ENCODE data around the gene LIX1L. TPM values are rescaled to one million over a fixed set of nuclear protein-coding genes. Genes with fewer than 3 reads are reported as not detected.

Gene LIX1L
- total and polyA plus RNA-seq, 2 of the 13 experiments (the other 11 are each of a cell fraction or from before 2014, with no cell fraction given) = 8.1 to 24.9 TPM

DNA sequence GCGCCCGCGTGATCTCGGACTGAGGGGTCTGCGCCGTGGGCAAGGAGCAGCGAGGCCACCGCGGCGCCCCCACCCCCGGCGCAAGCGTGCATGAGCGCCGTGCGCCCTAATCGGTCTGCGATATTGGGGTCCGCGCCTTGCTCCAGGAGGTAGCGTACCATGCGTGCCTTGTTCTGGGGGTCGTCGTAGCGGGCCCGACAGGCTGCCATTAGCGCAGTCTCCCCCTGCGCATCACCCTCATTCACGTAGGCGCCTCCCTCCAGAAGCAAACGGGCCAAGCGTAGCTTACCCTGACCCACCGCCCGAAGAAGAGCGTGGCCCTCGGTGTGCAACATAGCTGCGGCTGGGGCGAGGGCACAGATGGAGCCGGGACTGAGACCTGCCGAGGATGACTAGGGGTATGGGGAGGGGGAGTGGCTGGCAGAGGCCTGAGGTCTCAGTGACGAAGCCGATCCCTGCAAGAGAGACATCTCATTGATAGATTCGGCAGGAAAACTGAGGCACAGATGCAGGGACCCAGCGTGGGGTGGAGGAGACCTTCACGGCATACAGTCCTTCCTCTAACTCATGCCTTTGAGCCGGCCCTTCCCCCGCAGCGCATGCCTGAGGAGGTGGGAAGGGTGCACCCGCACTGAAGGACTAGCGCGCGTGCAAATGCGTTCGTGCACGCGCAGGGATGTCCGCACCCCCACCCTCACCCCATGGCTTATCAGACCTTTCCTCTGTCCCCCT is 3.8 kb upstream of the LIX1L start (continued):
- no peak for TF ChIP-seq ZNF660 (CRISPR knock-in tag; IDR thresholded peaks at IDR 0.05; ENCODE audit: borderline replicate concordance, low read depth)
- TF ChIP-seq ZNF136 (CRISPR knock-in tag; IDR thresholded peaks at IDR 0.05; ENCODE audit: low read depth) = no peak
- TF ChIP-seq ZNF704 (CRISPR knock-in tag; IDR thresholded peaks at IDR 0.05; ENCODE audit: borderline replicate concordance) = 0 out of 2 replicates have a peak, but pooled peaks have one; percentile 19
- TF ChIP-seq RELA (CRISPR knock-in tag; IDR thresholded peaks at IDR 0.05) = no peak
- TF ChIP-seq DPF2 (CRISPR knock-in tag; IDR thresholded peaks at IDR 0.05; ENCODE audit: borderline replicate concordance, low read depth) = no peak
- TF ChIP-seq TP53 (CRISPR knock-in tag; conservative IDR thresholded peaks at IDR 0.05) = no peak

GRCh38 chr1:145961109-145961424 is 3.2 kb upstream of the LIX1L start:
- Histone ChIP-seq H2AFZ (ENCODE audit: low read length) (no peak overlapping the region), H3K4me3 (replicated peaks in 1 of 3; ENCODE audit: insufficient read depth in 1 of 3, low read depth in 2 of 3, low read length in 3 of 3) (peak overlapping the region; percentile 60 to 91 (median 68))
- 0 out of 2 replicates have a peak, but pooled peaks have one; percentile 6 for TF ChIP-seq LBX2 (CRISPR knock-in tag; IDR thresholded peaks at IDR 0.05; ENCODE audit: borderline replicate concordance)
- no peak for TF ChIP-seq CSRNP2 (CRISPR knock-in tag; conservative IDR thresholded peaks at IDR 0.05; ENCODE audit: low read depth)
- TF ChIP-seq RARG (CRISPR knock-in tag; IDR thresholded peaks at IDR 0.05; ENCODE audit: low read depth) = peak; percentile 63; the same call in 1 of the 2 replicates
- TF ChIP-seq ZNF512 (CRISPR knock-in tag; IDR thresholded peaks at IDR 0.05) = 0 out of 2 replicates have a peak, but pooled peaks have one; percentile 34
- no peak for TF ChIP-seq BRCA1 (CRISPR knock-in tag; IDR thresholded peaks at IDR 0.05)
- TF ChIP-seq, protein P1, sequence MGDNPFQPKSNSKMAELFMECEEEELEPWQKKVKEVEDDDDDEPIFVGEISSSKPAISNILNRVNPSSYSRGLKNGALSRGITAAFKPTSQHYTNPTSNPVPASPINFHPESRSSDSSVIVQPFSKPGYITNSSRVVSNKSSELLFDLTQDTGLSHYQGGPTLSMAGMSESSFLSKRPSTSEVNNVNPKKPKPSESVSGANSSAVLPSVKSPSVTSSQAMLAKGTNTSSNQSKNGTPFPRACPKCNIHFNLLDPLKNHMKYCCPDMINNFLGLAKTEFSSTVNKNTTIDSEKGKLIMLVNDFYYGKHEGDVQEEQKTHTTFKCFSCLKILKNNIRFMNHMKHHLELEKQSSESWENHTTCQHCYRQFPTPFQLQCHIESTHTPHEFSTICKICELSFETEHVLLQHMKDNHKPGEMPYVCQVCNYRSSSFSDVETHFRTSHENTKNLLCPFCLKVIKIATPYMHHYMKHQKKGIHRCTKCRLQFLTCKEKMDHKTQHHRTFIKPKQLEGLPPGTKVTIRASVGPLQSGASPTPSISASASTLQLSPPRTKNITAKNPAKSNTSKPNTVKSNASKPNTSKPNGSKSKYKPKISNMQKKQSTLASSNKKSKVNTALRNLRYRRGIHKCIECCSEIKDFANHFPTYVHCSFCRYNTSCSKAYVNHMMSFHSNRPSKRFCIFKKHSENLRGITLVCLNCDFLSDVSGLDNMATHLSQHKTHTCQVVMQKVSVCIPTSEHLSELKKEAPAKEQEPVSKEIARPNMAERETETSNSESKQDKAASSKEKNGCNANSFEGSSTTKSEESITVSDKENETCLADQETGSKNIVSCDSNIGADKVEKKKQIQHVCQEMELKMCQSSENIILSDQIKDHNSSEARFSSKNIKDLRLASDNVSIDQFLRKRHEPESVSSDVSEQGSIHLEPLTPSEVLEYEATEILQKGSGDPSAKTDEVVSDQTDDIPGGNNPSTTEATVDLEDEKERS (CRISPR knock-in tag; IDR thresholded peaks at IDR 0.05) = 0 out of 2 replicates have a peak, but pooled peaks have one; percentile 1
- peak; percentile 0; the same call in 1 of the 2 replicates for TF ChIP-seq ZNF564 (CRISPR knock-in tag; IDR thresholded peaks at IDR 0.05)

More at GRCh38 chr1:145961109-145961424, 3.2 kb upstream of the LIX1L start:
- DNase-seq (ENCODE audit: low spot score) (no peak), FAIRE-seq (no peak), ATAC-seq (no peak)
- Histone ChIP-seq H3K9ac (ENCODE audit: insufficient read depth, low read depth, low read length) (peak overlapping the region; percentile 62; the same call in 1 of the 2 replicates), H3K79me2 (ENCODE audit: insufficient read depth, low read length) (peaks cover 10% of the 10 kb centered on the region), H3K4me2 (ENCODE audit: low read depth, low read length) (peak overlapping the region; percentile 99), H3K27ac (ENCODE audit: extremely low read length, insufficient read depth, low read length) (no peak overlapping the region), H3K36me3 (replicated peaks in 1 of 2; ENCODE audit: control insufficient read depth in 1 of 2, insufficient read depth in 2 of 2, low read length in 2 of 2) (no peaks in the 10 kb centered on the region), H4K20me1 (ENCODE audit: insufficient read depth, low read length) (no peaks in the 10 kb centered on the region), H3K9me3 (ENCODE audit: low read length) (no peaks in the 10 kb centered on the region), H3K4me1 (ENCODE audit: insufficient read depth, low read length) (peaks cover 65% of the 10 kb centered on the region), H3K27me3 (ENCODE audit: control insufficient read depth in 1 of 2, insufficient read depth in 2 of 2, low read length in 2 of 2) (peaks cover 0 to 30% of the 10 kb centered on the region in 2 experiments; a peak in 3 of 5 replicates)
- WGBS (ENCODE audit: low lambda C conversion rate) = 0% methylated on average over 10 of the region's 22 CpGs
- CTCF ChIA-PET (ENCODE audit: low intra/inter-chr PET ratio, low total read pairs) = no interaction called here
- POLR2A ChIA-PET = interaction anchor here (0.6 kb wide), 1 partner anchor 37 kb away, joined by 3 read pairs; no protein-coding TSS in a partner anchor
- intact Hi-C loops (cut with micrococcal nuclease; ENCODE audit: unreplicated experiment) (loop anchor here (5.0 kb wide), 2 partner anchors 46 to 104 kb away; partner anchors contain the start of gene PIAS3), in situ Hi-C loops (cut with HindIII; ENCODE audit: extremely low pct_ligation_motif_present, low pct_unique_long_range_greater_than_20kb) (loop anchor here (5.0 kb wide), 1 partner anchor 34 kb away; the partner anchor contains the start of gene RBM8A)
- no TSS peak for BruUV-seq (replicated peaks)

Data from HepG2 (cell line).